ENCODE results near the gene SLC52A3.
"Not testable (repeated sequence)": the region's sequence is repeated elsewhere in the genome, so short reads cannot be mapped to it uniquely, and the experiment has no call there.

The SLC52A3 gene

DNA sequence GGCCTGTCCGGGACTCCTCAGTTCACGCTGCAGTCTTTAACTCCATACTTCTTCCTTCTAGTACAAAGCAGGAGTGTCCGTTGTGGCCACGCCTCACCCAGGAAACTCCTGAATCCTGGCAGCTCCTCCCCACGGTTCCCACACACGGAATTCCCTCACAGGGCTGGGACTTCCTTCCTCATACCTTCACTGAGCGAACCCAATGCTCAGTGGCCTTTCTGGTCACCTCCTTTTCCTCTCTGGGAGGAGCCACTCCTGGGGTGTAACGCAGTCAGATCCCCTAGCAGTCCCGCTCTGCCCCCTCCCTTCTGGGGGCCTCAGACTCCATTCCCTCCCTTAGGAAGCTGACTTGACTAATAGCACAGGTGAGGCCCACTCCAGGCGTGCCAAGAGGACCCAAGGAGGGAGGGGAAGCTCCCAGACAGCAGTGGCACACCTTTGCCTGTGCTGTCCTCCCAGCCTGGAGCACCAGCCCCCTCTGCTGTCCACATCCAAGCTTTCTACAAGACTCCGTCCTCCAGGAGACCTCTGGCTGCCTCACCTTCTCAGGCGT lies at the start of gene SLC52A3:
TSS of gene SLC52A3 (minus strand) at position 75 of the 553 bp plus-strand sequence. CDS start 2,726 bp downstream, outside the sequence.
- DNase-seq, result peak; percentile 54

DNA sequence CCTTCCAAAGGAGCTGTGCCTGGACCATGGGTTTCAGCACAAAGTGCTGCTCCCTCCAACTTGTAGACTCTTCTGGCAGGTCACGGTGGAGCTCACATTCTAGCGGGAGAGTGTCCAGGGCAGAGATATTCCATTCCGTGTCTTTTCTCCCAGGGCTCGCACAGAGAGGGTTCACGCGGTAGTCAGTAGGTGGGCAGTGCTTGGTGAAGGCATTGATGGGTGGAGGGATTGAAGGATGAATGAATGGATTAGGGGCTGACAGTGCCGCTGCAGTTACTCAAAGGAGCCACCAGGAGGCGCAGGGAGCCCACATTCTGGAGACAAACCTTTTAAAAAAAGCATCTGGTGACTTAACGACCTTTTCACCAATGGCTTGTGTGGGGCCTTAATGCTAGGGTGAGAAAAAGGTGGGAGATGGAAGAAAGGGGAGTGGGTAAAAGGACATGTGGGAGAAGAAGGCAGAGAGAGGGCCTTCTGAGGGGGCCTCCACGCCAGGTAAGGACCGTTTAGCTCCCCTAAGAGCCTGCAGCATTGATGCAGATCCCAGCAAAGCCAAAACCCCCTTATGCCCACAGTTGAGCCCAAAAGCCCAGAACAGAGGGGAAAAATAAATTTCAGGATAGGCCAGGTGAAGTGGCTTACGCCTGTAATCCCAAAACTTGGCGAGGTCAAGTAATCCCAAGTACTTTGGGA lies 47.8 kb upstream of the SLC52A3 start:
- peak; percentile 85 for DNase-seq

GRCh38 chr20:815226-815625 lies 46.9 kb upstream of the SLC52A3 start:
- DNase-seq, result no peak

- DNase-seq, result no peak
Observed at GRCh38 chr20:813390-813789, 45.1 kb upstream of the SLC52A3 start.

- not testable (repeated sequence) for DNase-seq
Observed at GRCh38 chr20:812435-812814, 44.1 kb upstream of the SLC52A3 start.

- not testable (repeated sequence) for DNase-seq
Observed at GRCh38 chr20:811776-812434, 43.6 kb upstream of the SLC52A3 start.

DNA sequence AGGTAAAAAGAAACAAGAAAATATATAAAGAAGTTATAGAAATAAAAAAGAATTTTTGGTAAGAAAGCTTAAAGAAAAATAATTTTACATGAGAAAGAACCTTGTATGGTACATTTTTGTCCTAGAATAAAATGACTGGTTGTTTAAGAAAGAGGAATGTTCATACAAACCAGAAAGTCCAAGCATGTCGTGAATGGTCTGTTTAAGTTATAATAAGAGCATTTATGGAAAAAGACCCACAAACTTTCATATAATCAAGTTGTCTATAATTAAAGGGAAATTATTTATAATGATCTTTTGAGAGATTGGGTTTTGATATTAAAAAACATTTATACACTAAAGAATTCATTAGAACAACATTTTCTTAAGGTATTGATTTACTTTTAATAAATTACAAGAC lies 37.4 kb upstream of the SLC52A3 start:
- peak; percentile 36 for DNase-seq

DNA sequence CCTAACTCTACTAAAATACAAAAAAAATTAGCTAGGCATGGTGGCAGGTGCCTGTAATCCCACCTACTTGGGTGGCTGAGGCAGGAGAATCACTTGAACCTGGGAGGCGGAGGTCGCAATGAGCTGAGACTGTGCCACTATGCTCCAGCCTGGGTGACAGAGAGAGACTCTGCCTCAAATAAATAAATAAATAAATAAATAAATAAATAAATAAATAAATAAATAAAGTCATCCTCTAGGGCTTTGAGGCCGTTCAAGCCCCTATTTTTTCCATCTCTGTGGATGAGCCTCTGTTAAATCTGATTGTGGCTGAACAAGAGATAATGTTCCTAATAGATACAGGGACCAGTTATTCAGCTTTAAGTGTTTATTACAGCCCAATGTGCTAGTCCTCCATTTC lies 33.4 kb upstream of the SLC52A3 start:
- DNase-seq, result no peak

DNA sequence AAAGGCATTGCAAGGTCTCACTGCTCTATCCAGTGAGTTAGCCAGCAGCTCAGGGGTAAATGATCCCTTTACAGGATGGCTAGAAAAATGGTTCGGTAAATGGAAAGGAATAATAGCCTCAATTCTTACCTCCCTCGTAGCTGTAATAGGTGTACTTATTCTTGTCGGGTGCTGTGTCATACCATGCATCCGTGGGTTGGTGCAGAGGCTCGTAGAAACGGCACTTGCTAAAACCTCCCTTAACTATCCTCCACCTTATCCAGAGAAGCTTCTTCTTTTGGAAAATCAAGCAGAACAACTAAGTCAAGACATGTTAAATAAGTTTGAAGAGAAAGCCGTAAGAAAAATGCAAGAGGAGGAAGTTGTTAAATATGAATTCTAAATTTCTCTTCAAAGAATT lies 31.7 kb upstream of the SLC52A3 start:
- DNase-seq, result not testable (repeated sequence)

DNA sequence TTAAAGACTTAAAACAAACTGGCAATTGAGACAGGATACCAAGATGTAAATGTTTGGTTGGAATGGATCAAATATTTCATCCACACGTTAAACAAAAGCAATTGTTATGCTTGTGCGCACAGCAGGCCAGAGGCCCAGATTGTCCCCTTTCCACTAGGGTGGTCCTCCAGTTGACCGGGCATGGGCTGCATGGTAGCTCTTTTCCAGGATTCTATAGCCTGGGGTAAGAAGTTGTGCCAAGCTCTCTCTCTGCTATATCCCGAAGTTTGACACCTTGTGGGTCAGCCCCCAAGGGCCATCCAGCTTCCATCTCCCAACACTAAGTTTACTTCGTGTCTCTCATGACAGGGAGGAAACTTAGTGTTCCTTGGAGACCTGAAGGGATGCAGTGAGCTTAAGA lies 30.4 kb upstream of the SLC52A3 start:
- not testable (repeated sequence) for DNase-seq

- DNase-seq, result no peak
Observed at GRCh38 chr20:796921-797320, 28.6 kb upstream of the SLC52A3 start.

- DNase-seq, result no peak
Observed at GRCh38 chr20:792248-792647, 23.9 kb upstream of the SLC52A3 start.

GRCh38 chr20:791056-791455 lies 22.8 kb upstream of the SLC52A3 start:
- no peak for DNase-seq

GRCh38 chr20:787825-788224 lies 19.5 kb upstream of the SLC52A3 start:
- no peak for DNase-seq

DNA sequence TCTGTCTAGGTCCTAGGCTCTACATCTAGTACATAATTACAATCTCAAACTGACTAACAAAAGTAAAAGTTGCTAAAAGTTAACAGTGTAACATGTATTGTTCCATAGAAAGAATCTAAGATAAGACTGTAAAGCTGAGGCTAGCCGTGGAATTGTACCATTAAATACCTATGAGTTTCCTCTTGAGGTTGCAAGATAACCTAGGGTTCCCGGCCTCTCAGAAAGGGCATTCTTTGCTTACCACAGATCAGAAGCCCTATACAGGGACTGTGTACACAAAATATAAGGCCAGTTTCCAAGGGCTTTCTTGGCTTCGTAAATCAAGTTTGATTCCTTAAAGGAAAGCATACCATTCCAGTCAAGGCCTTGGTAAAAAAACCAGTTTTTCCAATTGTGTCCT lies 11.5 kb upstream of the SLC52A3 start:
- no peak for DNase-seq

GRCh38 chr20:776165-776564 lies 7.9 kb upstream of the SLC52A3 start:
- DNase-seq, result no peak

DNA sequence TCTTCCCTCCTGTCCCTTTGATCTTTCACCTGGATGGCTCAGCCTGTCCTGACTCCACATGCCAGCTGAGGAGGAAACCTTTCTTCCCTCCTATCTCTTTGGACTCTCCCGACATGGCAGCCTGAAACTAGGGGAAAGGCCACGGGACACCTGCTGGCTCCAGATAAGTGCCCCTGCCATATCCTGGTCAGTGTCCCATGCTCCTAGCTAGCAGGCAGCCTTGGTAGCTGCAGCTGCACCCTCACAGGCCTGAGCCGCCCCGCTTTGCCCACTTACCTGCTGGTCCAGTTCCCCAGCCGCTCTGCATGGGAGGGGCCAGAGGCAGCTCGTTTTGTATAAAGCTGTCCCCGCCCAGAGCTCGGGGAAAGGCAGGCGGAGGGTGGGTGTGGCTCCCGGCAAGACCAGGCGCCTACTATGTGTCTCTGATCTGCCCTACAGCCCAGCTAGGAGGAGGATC lies 7.4 kb upstream of the SLC52A3 start:
- peak; percentile 22 for DNase-seq

GRCh38 chr20:774660-775057 lies 6.4 kb upstream of the SLC52A3 start:
- DNase-seq, result no peak

GRCh38 chr20:774016-774659 lies 5.8 kb upstream of the SLC52A3 start:
- peak; percentile 75 for DNase-seq

- DNase-seq, result no peak
Observed at GRCh38 chr20:772806-773205, 4.5 kb upstream of the SLC52A3 start.

- DNase-seq, result no peak
Observed at GRCh38 chr20:771741-772464, 3.6 kb upstream of the SLC52A3 start.

DNA sequence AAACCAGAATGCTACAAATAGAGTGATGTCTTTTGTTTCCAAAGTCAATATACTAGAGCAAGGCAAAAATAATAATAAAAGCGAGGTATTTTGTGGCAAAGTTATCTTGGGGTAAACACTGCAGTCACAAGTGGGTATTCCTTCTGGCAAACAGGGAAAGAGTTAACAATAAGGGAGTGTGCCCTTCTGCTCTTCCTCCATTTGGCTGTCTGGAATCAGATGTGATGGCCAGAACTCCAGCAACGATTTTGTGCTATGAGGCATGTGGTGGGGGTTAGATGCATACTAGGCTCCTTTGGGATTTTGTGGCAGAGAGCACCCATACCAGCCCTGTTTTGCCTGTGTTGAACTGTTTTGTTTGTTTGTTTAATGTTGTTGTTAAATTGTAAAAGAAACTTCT lies 2.4 kb upstream of the SLC52A3 start:
- DNase-seq, result no peak

DNA sequence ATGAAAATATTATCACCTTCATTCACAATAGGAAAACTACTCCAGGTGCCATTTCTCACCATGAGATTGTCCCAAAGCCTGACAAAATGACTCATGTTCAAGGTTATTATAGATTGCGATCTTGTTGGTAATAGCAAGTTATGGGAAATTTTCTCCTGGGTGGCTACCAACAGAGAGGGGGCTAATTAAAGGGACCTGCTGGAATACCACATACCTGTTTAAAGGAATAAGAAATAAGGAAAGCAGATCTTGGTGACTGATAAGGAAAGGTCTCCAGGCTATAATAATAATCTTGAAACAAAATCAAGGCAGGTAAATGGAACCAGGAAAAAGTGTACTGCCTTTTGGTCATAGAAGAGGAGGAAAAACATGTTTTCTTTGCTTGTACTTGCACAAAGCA lies 1.4 kb downstream of the SLC52A3 start:
- DNase-seq, result no peak
